SKM-1 treated with dmso at 0.1 percent for 144 hours (cell line): ENCODE data around the gene PHYKPL.
"Not testable (repeated sequence)": the region's sequence is repeated elsewhere in the genome, so short reads cannot be mapped to it uniquely, and the experiment has no call there.

Experiments
- DNase-seq: peaks from one replicate; lab custom pipeline; 2025; ENCODE audit not compliant: unreplicated experiment; lab: John Stamatoyannopoulos, UW

PHYKPL gene

DNA sequence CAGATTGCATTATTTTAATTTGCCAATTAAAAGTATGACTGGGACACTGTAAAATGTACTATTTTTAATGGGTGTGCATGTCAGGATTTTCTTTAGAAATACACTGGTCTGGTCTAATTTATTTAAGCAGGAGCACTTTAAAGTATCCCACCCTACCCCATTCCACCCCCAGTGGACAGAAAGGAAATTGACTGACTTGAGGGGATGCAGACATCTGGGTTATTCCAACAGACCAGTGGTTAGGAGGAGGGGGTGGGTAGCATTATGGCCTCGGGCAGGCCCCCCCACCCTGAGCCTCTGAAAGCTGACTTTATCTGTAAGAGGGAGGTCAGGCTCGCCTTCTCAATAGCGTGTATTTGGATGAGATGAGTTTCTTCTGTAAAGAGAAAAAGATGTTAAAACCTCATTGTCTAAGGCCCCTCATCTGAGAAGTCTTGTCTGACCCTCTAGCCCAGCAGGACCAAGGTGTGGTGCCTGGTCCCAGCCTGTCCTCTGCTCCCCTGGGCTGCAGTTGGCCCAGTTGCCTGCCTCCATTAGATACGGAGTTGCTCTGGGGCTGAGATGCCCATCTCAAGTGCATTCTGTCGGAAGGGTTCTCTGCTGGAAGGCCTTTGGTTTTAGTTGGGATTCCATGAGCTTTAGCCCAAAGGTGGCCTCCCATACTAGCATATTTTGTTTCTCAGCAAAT, 23.9 kb downstream of the PHYKPL start:
- no peak for DNase-seq

- no peak for DNase-seq
These were observed 24.7 kb downstream of the PHYKPL start for GRCh38 chr5:178207917-178208280.

DNA sequence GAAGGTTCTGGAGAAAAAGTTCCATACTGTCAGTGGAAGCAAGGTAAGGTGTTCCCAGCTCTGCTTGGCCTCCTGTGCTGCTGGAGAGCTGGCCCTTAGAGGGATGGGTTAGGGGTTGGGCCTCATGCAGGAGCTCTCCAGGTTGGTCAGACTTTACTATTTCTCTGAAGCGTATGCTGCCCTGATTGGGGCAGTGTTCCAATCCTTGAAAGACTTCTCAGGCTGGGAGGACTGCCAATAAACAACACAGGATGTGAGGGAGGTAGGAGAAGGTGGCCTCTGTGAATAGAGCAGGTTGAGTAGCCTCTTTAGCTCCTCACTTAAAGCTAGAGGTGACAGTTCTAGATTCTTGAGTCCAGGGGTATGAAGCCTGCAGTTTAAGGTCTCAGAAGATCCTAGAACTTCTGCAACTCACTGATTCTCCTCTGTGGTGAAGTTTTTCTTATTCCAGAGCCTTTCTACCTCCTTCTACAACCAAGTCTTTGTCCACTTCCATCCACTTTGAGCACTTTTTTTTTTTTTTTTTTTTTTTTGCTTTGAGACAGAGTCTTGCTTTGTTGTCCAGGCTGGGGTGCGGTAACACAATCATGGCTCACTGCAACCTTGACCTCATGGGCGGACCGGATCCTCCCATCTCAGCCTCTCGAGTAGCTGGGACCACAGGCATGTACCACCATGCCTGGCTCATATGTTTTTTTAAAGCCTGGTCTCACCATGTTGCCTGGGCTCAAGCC, 25.3 kb downstream of the PHYKPL start:
- DNase-seq: no peak

DNA sequence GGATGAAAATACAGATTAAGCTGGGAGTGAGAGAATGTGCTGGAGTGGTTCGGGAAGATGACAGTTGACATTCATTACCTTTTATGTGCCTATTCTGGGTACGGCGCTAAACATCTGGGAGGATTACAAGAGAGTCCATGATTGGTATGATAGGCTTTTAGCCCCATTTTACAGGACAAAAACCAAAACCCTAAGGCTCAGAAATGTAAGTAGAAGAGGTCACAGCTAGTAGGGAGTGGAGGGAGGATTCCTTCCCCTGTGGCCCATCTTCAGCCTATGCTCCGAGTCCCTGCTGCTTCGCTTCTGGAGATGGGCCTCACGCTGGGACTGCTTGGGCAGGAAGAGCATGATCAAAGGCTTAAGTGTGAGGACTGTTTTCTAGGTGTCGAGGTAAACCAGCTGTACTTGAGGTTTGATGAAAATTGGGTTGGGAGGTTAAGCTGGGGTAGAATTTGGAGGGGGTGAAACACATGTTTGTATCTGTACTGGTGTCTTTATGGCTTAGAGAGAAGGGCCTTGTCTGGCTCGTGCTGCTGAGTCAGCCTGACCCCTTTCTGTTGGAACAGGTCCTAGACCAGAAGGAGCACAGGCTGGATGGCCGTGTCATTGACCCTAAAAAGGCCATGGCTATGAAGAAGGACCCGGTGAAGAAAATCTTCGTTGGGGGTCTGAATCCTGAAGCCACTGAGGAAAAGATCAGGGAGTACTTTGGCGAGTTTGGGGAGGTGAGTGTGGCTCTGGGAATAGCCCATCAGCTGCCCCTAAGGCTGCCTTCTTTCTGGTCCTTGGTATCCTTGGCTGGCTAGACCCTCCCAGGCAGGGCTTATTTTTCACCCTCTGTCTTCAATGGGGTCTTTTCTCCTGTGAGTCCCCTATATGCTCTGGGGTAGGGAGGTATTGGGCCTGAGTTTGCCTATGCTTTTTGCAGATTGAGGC, 26.2 kb downstream of the PHYKPL start:
- no peak for DNase-seq

GRCh38 chr5:178205749-178206047, 26.9 kb downstream of the PHYKPL start:
- DNase-seq: no peak

DNA sequence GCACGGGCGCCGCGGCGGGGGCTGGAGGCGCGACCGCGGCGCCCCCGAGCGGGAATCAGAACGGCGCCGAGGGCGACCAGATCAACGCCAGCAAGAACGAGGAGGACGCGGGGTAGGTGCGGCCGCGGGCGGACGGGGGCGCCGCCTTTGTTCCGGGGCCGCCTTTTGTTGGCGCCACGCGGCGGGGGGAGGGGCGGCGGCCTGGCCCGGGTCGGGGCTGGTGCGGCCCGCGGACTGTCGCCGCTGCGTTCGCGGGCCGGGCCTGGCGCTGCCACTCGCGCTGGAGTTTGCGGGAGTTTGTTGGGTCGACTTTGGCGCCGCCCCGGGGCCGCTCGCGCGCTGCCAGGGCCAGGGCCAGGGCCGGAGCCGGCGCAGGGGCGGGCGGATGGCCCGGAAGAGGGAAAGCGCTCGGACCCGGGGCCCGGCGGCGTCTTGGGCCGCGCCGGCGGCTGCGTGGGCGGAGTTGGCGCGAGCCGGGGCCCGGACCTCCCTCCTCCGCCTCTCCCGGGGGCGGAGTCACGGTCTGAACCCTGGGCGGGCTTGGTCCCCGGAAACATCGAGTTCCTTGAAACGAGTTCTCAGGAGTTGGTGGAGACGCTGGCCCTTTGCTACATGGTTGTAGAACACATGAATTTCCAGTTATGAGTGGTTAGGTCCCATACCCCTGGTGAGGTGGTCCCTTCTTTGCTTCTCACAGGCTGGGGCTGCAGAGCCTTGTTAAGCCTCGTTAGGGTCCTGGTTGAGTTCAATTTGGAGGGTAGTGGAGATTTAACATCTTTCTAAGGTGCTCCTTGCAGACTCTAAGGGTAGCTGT, 27.5 kb downstream of the PHYKPL start:
- DNase-seq: peak; percentile 70

- DNase-seq: peak; percentile 87
These were observed 28.2 kb downstream of the PHYKPL start, which contains the start of gene HNRNPAB for GRCh38 chr5:178204182-178204934. Gene HNRNPAB (plus strand): TSS chr5:178204533. CDS start chr5:178204838, 305 bp downstream.

DNA sequence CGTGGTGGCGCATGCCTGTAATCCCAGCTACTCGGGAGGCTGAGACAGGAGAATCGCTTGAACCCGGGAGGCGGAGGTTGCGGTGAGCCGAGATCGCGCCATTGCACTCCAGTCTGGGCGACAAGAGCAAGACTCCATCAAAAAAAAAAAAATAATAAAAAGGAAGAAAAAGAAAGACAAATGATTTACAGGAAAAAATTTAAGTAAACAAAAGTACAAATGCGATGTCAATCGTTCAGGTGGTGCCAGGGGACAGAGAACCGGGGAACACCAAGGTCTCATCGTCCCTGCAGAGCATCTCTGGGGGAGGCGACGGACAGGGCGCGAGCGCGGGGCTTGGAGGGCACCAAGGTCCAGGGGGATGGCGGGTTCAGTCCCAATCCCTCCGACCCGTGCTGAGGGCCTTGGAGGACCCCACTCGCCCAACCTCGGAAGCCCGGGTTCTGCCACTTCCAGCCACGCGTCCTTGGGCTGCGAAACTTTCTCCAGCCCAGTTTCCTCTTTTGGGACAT, 28.9 kb downstream of the PHYKPL start:
- DNase-seq: no peak

DNA sequence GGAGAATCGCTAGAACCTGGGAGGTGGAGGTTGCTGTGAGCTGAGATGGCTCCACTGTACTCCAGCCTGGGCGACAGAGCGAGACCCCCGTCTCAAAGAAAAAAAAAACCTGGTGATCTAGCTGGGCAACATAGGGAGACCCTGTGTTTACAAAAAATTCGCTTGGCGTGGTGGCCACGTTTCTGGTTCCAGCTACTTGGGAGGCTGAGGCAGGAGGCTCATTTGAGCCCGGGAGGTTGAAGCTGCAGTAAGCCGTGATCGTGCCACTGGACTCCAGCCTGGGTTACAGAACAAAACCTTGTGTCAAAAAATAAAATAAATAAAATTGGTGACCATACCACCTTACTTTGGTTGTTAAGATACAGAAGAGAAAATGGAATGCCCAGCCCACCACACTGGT, 30.1 kb downstream of the PHYKPL start:
- no peak for DNase-seq

DNA sequence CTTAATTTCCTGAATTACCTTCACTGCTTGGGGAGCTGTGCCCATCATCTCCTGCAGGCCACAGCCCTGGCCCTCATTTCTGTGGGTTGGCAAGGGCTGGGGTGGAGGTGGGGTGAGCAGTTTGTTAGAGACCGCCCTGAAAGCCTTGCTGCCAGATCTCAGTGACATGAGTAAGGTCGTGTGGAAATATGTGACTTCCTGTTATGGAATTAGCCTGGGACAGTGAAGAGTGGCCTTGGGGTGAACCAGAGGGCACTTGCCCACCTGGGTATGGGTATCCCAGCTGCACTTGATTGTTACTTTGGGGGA, 30.7 kb downstream of the PHYKPL start:
- DNase-seq: peak; percentile 50

- DNase-seq: no peak
These were observed 31.2 kb downstream of the PHYKPL start for GRCh38 chr5:178201221-178201926.

DNA sequence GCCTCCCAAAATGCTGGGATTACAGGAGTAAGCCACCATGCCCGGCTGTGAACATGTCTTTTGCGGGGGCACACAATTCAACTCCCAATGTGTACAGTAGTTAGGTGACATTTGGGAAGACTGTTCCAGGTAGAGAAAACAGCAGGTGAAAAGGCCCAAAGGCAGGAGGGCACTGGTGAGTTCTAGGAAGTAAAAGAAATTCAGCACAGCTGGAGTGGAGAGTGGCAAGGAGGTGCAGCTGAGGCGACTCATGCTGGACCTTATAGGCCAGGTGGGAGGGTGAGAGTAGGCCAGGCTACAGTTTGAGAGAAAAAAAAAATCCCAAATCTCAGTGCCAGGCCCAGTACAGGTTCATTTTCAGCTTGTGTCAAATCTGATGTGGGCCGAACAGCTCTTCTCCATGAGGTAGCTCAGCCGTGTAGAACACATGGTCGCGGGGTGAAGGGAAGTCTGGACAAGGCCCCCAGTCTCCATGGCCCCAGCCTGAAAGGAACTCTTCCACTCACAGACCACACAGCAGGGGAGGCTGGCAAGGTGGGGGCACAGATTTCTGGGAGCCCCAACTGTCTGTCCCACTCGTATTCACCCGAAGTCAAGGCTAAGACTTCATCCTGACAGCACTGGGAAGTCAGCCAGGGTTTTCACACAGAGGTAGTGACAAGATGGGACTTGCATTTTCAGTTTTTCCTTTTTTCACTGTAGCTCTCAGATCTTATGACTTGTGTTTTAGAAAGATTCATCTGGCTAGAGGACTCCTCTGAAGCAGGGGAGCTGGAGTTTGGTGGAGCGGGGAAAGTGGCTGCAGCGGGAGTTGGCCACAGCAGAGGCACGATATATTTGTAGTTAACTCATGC, 32.8 kb downstream of the PHYKPL start:
- DNase-seq: no peak

- DNase-seq: peak; percentile 27
These were observed 33.9 kb downstream of the PHYKPL start for GRCh38 chr5:178198706-178199105.

GRCh38 chr5:178198151-178198550, 34.5 kb downstream of the PHYKPL start:
- not testable (repeated sequence) for DNase-seq

DNA sequence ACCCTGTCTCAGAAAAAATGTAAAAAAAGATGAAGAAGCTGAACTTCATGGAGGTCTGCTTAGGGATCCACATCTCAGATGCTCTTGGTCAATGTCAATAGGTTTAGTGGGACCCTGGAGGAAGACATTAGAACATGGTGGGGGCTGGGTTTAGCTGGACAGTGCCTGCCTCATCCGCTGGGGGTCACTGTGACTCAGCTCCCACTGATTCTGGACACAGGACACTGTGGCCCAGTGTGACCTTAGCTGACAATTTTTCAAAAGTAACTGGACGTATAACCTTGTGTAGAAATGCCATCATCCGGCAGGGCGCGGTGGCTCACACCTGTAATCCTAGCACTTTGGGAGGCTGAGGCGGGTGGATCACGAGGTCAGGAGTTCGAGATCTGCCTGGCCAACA, 35.6 kb downstream of the PHYKPL start:
- peak; percentile 30 for DNase-seq

GRCh38 chr5:178196281-178196812, 36.3 kb downstream of the PHYKPL start:
- DNase-seq: no peak

- DNase-seq: peak; percentile 53
These were observed 38.6 kb downstream of the PHYKPL start for GRCh38 chr5:178194026-178194425.

- DNase-seq: no peak
These were observed 39.3 kb downstream of the PHYKPL start for GRCh38 chr5:178193251-178193809.
